Pancreas (tissue), 10 donors: ENCODE measurements around the gene NDUFS3. TPM values are rescaled to one million over a fixed set of nuclear protein-coding genes. Genes with fewer than 3 reads are reported as not detected.

Source experiments
- ATAC-seq, 4 donors: fragments of 200-7000 bp; cut with Tn5 transposase; one replicate each; pipeline versions ENCODE4 v1.8.0 to v1.9.1; 2020; ENCODE audit warnings: mild to moderate bottlenecking in 4 of 4, moderate library complexity in 4 of 4
- DNase-seq, 6 donors: peaks; one replicate each; pipeline ENCODE4 v3.0.0-alpha.2; 2020
- FAIRE-seq: peaks from 2 replicates; lab custom pipeline; 2012; peaks lifted over from hg19 to GRCh38; lab: Jason Lieb, UNC
- H3K27ac ChIP-seq, 4 donors: fragments of 200-600 bp; sonication (generic); 1 replicate in 3 of 4; 2 replicates in 1 of 4; pipeline versions ENCODE4 v1.5.0 to v1.8.0; 2020
- H3K27me3 ChIP-seq, 4 donors: fragments of 200-600 bp; one replicate each; pipeline ENCODE4 v1.8.0; 2021
- H3K36me3 ChIP-seq, 3 donors: fragments of 200-600 bp; sonication (generic) in 1 of 3; one replicate each; pipeline versions ENCODE4 v1.5.0 to v1.8.0; 2020 to 2021
- H3K4me1 ChIP-seq, 3 donors: fragments of 200-600 bp; one replicate each; pipeline ENCODE4 v1.8.0; 2021
- H3K4me3 ChIP-seq, 4 donors: fragments of 200-600 bp; sonication (generic) in 2 of 4; one replicate each; pipeline versions ENCODE4 v1.5.0 to v1.8.0; 2020 to 2021
- H3K9me3 ChIP-seq, 4 donors: fragments of 200-600 bp; one replicate each; pipeline ENCODE4 v1.8.0; 2021
- WGBS, 2 donors: extraction: QIAGEN DNeasy Blood & Tissue Kit; methylation state at CpG; one replicate each; pipeline ENCODE4 v1.1.7; 2013; 5-methylcytosine and 5-hydroxymethylcytosine counted together
- intact Hi-C, 3 donors: fragments of 100-400 bp; cut with DNase I; formaldehyde crosslinking; loops; one replicate each; pipeline versions ENCODE4 v1.11.1 to v1.14.2; 2022
- polyA plus RNA-seq, 2 donors: library from polyadenylated mRNA; stranded (reverse); fragments of 200-250 nt; gene quantifications; one replicate each; pipeline ENCODE4 v1.2.3, GENCODE V29; 2013
- total RNA-seq, 6 donors: library from RNA; stranded (reverse); fragmentation: NEBNext Ultra II Directional in 4 of 6; extraction: Animal tissue kit (Norgen Biotek cat#: 25700) in 4 of 6; gene quantifications; one replicate each; pipeline versions ENCODE4 v1.2.1 to v1.2.4, GENCODE V29; 2021 to 2023
- TF ChIP-seq, protein P1 (sequence below), 4 donors: fragments of 200-600 bp; sonication (generic) in 3 of 4; IDR thresholded peaks; one replicate each; pipeline versions ENCODE4 v1.5.0 to v1.8.0; 2021; ENCODE audit warnings: antibody characterized with exemption in 4 of 4
- donor health status: healthy with polysubstance abuse.
- donor health status: DM: no; HTN: no; CAD: no; lungs with moderate emphysema.
- donor health status: DM: no; HTN: no; CAD: no.
- donor health status: control.
- donor health status: control.
- donor health status: Bipolar disorder and iron deficiency.
- donor health status: DM: yes; HTN: yes; CAD: no.
- donor health status: DM: no; HTN: no; CAD: no.
- donor health status: DM: no; HTN: no; CAD: no.
- donor health status: DM: yes; HTN: yes; CAD: no.

Gene NDUFS3
- total and polyA plus RNA-seq, 8 donors, result 28.8 to 113 (median 39.2) TPM

DNA sequence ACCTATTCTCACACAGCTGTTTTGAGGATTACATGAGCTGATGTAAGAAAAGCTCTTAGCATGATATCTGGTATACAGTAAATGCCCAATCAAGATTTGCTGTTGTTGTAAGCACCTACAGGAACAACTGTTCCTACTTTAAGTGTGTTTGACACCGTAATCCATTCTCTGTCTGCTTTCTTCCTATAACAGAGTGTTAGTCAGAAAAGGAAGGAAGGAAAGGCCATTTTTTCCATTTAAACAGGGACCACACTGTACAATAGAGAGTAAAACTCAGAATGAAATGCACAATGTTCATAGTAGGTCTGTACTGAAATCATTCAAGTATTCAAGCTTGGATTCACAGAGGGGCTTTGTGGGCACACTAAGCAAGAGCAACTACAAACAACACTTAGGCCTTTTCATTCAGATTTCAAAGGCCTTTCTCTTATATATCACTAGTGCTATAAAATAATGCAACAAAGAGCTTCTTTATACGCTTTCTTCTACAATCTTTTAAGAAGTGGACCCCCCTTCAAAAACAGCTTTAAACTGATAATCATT is 42.0 kb downstream of the NDUFS3 start:
- Histone ChIP-seq H3K9me3 (no peaks in the 10 kb centered on the region), H3K27me3 (no peaks in the 10 kb centered on the region), H3K4me3 (no peak overlapping the region), H3K36me3 (peaks cover 4 to 40% (median 6%) of the 10 kb centered on the region in 3 donors), H3K27ac (no peak overlapping the region), H3K4me1 (no peaks in the 10 kb centered on the region)
- ATAC-seq (no peak), DNase-seq (no peak), FAIRE-seq (no peak)
- TF ChIP-seq, protein P1, sequence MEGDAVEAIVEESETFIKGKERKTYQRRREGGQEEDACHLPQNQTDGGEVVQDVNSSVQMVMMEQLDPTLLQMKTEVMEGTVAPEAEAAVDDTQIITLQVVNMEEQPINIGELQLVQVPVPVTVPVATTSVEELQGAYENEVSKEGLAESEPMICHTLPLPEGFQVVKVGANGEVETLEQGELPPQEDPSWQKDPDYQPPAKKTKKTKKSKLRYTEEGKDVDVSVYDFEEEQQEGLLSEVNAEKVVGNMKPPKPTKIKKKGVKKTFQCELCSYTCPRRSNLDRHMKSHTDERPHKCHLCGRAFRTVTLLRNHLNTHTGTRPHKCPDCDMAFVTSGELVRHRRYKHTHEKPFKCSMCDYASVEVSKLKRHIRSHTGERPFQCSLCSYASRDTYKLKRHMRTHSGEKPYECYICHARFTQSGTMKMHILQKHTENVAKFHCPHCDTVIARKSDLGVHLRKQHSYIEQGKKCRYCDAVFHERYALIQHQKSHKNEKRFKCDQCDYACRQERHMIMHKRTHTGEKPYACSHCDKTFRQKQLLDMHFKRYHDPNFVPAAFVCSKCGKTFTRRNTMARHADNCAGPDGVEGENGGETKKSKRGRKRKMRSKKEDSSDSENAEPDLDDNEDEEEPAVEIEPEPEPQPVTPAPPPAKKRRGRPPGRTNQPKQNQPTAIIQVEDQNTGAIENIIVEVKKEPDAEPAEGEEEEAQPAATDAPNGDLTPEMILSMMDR (IDR thresholded peaks at IDR 0.05), result no peak
- intact Hi-C loops, result no loop called here
- WGBS, 2 donors, result 91 to 95% methylated on average over 2 of the region's 2 CpGs

DNA sequence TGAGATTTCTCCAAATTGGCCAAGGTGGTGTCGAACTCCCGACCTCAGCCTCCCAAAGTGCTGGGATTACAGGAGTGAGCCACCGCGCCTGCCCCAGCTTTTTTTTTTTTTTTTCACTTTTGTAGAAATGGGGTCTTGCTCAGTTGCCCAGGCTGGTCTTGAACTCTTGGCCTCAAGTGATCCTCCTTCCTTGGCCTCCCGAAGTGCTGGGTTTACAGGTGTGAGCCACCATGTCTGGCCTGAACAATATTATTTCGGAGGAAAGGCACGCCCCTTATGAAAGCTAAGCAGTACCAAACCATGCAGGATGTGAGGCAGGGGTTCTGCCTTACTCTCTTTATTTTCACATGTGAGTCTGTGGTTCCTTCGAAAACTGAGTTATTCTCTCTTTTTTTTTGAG is 47.4 kb downstream of the NDUFS3 start:
- Histone ChIP-seq H3K36me3 (peaks cover 4 to 60% (median 4%) of the 10 kb centered on the region in 3 donors), H3K27me3 (no peaks in the 10 kb centered on the region), H3K4me1 (no peaks in the 10 kb centered on the region), H3K4me3 (no peak overlapping the region), H3K27ac (no peak overlapping the region), H3K9me3 (no peaks in the 10 kb centered on the region)
- FAIRE-seq (no peak), DNase-seq (no peak), ATAC-seq (no peak)
- WGBS, 2 donors, result 96 to 98% methylated on average over 8 of the region's 8 CpGs
- TF ChIP-seq, protein P1 (IDR thresholded peaks at IDR 0.05), result no peak
- intact Hi-C loops, result no loop called here

DNA sequence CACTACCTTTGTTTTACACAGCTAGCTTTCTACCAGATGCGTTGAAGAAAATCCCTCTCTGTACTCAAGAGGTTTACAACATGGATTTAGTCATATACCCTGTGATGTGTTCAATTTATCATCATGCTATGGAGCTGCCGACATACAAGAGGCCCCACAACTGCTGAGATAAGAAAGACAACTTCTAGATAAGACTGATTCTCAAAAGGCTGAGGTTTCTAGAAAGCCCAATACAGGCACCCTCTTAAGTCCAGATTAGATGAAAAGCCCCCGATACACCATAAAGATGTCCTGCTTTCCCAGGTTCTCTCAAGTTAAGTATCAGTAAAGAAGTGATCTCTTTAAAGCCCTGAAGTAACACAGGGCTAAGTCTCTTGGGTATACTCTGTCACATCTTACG is 49.2 kb downstream of the NDUFS3 start:
- TF ChIP-seq, protein P1 (IDR thresholded peaks at IDR 0.05), result no peak
- no peak for ATAC-seq
- H3K4me1 ChIP-seq, result no peaks in the 10 kb centered on the region
- WGBS, 2 donors, result 84 to 89% methylated on average over 4 of the region's 4 CpGs
- H3K27me3 ChIP-seq, result no peaks in the 10 kb centered on the region
- H3K9me3 ChIP-seq, result no peaks in the 10 kb centered on the region
- H3K27ac ChIP-seq, result no peak overlapping the region
- DNase-seq, result no peak
- no peak overlapping the region for H3K4me3 ChIP-seq
- FAIRE-seq, result no peak
- intact Hi-C loops, result no loop called here
- peaks cover 0 to 48% (median 0%) of the 10 kb centered on the region in 3 donors for H3K36me3 ChIP-seq

DNA sequence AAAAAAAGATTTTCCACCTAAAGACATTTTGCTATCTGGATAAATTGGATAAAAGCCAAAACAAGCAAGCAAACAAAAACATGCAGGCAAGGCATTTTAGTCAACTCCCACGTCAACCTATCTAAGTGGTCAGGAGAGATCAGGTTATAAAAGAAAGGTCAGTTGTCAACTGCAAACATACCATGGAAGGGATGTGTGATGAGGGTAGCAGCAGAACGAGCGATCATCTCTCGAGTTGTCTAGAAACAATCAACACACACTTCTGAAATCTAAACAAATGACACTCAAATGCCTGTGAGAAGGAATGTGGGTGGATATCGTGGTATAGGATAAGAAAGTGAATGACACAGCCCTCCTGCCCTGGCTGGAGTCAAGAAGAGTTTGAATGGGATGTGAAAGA is 52.6 kb downstream of the NDUFS3 start:
- ATAC-seq, result no peak
- FAIRE-seq, result no peak
- Histone ChIP-seq H3K4me1 (no peaks in the 10 kb centered on the region), H3K27ac (no peak overlapping the region), H3K27me3 (no peaks in the 10 kb centered on the region), H3K4me3 (no peak overlapping the region), H3K9me3 (no peaks in the 10 kb centered on the region), H3K36me3 (peaks cover 0 to 30% (median 0%) of the 10 kb centered on the region in 3 donors)
- 61 to 67% methylated on average over 5 of the region's 5 CpGs for WGBS, 2 donors
- TF ChIP-seq, protein P1 (IDR thresholded peaks at IDR 0.05), result no peak
- DNase-seq, result no peak
- intact Hi-C loops, result no loop called here

Other genes starting within 250 kb of the NDUFS3 start
- gene MYBPC3, start 226.4 kb upstream of the NDUFS3 start, total RNA-seq, result 1 to 10 TPM in 1 of 6 donors, under 1 TPM in 3, not detected in 2; 0.06 to 1.0 (median 0.09) TPM
- under 1 TPM; 0.14 to 0.23 TPM for gene MYBPC3, start 226.4 kb upstream of the NDUFS3 start, polyA plus RNA-seq
- gene SPI1, start 200.5 kb upstream of the NDUFS3 start, total RNA-seq, result 10 to 100 TPM in 2 of 6 donors, 1 to 10 TPM in 4; 1.0 to 24.2 (median 4.5) TPM
- gene SPI1, start 200.5 kb upstream of the NDUFS3 start, polyA plus RNA-seq, result 1 to 10 TPM; 4.7 to 7.6 TPM
- 10 to 100 TPM; 14.6 to 28.5 (median 19.3) TPM for gene SLC39A13, start 170.5 kb upstream of the NDUFS3 start, total RNA-seq
- gene SLC39A13, start 170.5 kb upstream of the NDUFS3 start, polyA plus RNA-seq, result 10 to 100 TPM; 52.6 to 55.6 TPM
- 10 to 100 TPM; 37.4 to 59.4 (median 50.3) TPM for gene PSMC3, start 152.6 kb upstream of the NDUFS3 start, total RNA-seq
- 10 to 100 TPM; 55.0 to 67.5 TPM for gene PSMC3, start 152.6 kb upstream of the NDUFS3 start, polyA plus RNA-seq
- gene RAPSN, start 129.9 kb upstream of the NDUFS3 start, total RNA-seq, result under 1 TPM; 0.18 to 0.56 (median 0.30) TPM
- under 1 TPM; 0.34 to 0.92 TPM for gene RAPSN, start 129.9 kb upstream of the NDUFS3 start, polyA plus RNA-seq
- 10 to 100 TPM; 31.0 to 56.3 (median 38.4) TPM for gene CELF1, start 25.9 kb upstream of the NDUFS3 start, total RNA-seq
- 10 to 100 TPM; 20.0 to 29.5 TPM for gene CELF1, start 25.9 kb upstream of the NDUFS3 start, polyA plus RNA-seq
- gene PTPMT1, start 13.5 kb upstream of the NDUFS3 start, total RNA-seq, result 10 to 100 TPM; 15.7 to 24.7 (median 19.6) TPM
- 10 to 100 TPM; 24.6 to 34.3 TPM for gene PTPMT1, start 13.5 kb upstream of the NDUFS3 start, polyA plus RNA-seq
- gene KBTBD4, start 104 bp upstream of the NDUFS3 start, total RNA-seq, result 1 to 10 TPM; 4.3 to 8.9 (median 6.7) TPM
- 10 to 100 TPM in 1 of 2 donors, 1 to 10 TPM in 1; 3.5 to 13.0 TPM for gene KBTBD4, start 104 bp upstream of the NDUFS3 start, polyA plus RNA-seq
- under 1 TPM in 1 of 6 donors, not detected in 5; 0.17 TPM for gene FAM180B, start 7.6 kb downstream of the NDUFS3 start, total RNA-seq
- not detected for gene FAM180B, start 7.6 kb downstream of the NDUFS3 start, polyA plus RNA-seq
- 1 to 10 TPM in 1 of 6 donors, under 1 TPM in 4, not detected in 1; 0.09 to 1.1 (median 0.20) TPM for gene C1QTNF4, start 15.3 kb downstream of the NDUFS3 start, total RNA-seq
- gene C1QTNF4, start 15.3 kb downstream of the NDUFS3 start, polyA plus RNA-seq, result 1 to 10 TPM; 1.3 to 3.6 TPM
- 10 to 100 TPM; 13.5 to 34.2 (median 25.5) TPM for gene MTCH2, start 63.5 kb downstream of the NDUFS3 start, total RNA-seq
- gene MTCH2, start 63.5 kb downstream of the NDUFS3 start, polyA plus RNA-seq, result 10 to 100 TPM; 13.6 to 23.2 TPM
- gene AGBL2, start 136.3 kb downstream of the NDUFS3 start, total RNA-seq, result 1 to 10 TPM in 3 of 6 donors, under 1 TPM in 3; 0.51 to 2.4 (median 0.91) TPM
- gene AGBL2, start 136.3 kb downstream of the NDUFS3 start, polyA plus RNA-seq, result 1 to 10 TPM; 1.8 to 4.3 TPM
- 10 to 100 TPM; 31.7 to 56.1 (median 38.4) TPM for gene FNBP4, start 188.3 kb downstream of the NDUFS3 start, total RNA-seq
- 10 to 100 TPM; 38.5 to 53.6 TPM for gene FNBP4, start 188.3 kb downstream of the NDUFS3 start, polyA plus RNA-seq